ENCODE results near the gene ANAPC4. TPM values are rescaled to one million over a fixed set of nuclear protein-coding genes. Genes with fewer than 3 reads are reported as not detected.

The ANAPC4 gene
- total and polyA plus RNA-seq, 2 donors (not counting 3 experiments of a cell fraction or from before 2014, with no cell fraction given) = 7.6 to 32.1 TPM

DNA sequence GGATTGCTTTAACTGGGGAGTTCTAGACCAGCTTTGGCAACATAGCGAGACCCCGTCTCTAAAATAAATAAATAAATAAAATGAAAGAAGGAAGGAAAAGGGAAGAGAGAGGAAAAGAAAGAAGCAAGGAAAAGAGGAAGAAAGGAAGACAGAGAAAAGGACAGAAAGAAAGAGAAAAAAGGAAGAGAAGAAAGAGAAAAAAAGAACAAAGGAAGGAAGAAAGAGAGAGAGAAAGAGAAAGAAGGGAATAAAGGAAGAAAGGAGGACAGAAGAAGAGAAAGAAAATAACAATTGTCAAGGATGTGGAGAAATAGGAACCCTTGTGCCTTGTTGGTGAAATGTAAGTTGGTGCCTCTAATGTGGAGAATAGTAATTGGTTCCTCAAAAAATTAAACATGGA is 74.6 kb downstream of the ANAPC4 start:
- BruUV-seq (replicated peaks) = no TSS peak

More for the DNA sequence above, 74.6 kb downstream of the ANAPC4 start:
- dilution Hi-C loops (cut with MboI; ENCODE audit: extremely low pct_ligation_motif_present, low sequenced_read_pairs) = no loop called here
- FAIRE-seq = no peak
- H3K9me3 ChIP-seq (replicated peaks; ENCODE audit: control insufficient read depth, insufficient read depth, low read length) = no peaks in the 10 kb centered on the region
- H3K9me1 ChIP-seq (replicated peaks; ENCODE audit: control insufficient read depth, extremely low read depth, insufficient read depth, low read length) = no peaks in the 10 kb centered on the region
- no peak overlapping the region for H3K4me3 ChIP-seq (replicated peaks in 1 of 3; ENCODE audit: insufficient read depth in 1 of 3, low read depth in 1 of 3, low read length in 3 of 3)
- intact Hi-C loops (cut with micrococcal nuclease) = no loop called here
- no peaks in the 10 kb centered on the region for H3K27me3 ChIP-seq (ENCODE audit: control insufficient read depth in 2 of 2, insufficient read depth in 2 of 2, low read length in 2 of 2)
- no peak overlapping the region for H3K27ac ChIP-seq (ENCODE audit: insufficient read depth, low read depth, low read length)
- TF ChIP-seq MYC (IDR thresholded peaks at IDR 0.05; ENCODE audit: low read depth, low read length) = no peak
- no peak for TF ChIP-seq JUN (IDR thresholded peaks at IDR 0.05; ENCODE audit: borderline replicate concordance, insufficient read depth, insufficient read length, low read depth)
- no peak for TF ChIP-seq POLR2AphosphoS5 (IDR thresholded peaks at IDR 0.05; ENCODE audit: insufficient read depth, low read depth, low read length)
- no peak for TF ChIP-seq POLR2A (IDR thresholded peaks at IDR 0.05; ENCODE audit: low read depth, low read length)
- TF ChIP-seq GATA2 (IDR thresholded peaks at IDR 0.05; ENCODE audit: insufficient read depth, insufficient read length, low read depth, low read length) = no peak
- TF ChIP-seq FOS (IDR thresholded peaks at IDR 0.05; ENCODE audit: borderline replicate concordance, insufficient read depth, low read length) = no peak
- TF ChIP-seq, protein P1, sequence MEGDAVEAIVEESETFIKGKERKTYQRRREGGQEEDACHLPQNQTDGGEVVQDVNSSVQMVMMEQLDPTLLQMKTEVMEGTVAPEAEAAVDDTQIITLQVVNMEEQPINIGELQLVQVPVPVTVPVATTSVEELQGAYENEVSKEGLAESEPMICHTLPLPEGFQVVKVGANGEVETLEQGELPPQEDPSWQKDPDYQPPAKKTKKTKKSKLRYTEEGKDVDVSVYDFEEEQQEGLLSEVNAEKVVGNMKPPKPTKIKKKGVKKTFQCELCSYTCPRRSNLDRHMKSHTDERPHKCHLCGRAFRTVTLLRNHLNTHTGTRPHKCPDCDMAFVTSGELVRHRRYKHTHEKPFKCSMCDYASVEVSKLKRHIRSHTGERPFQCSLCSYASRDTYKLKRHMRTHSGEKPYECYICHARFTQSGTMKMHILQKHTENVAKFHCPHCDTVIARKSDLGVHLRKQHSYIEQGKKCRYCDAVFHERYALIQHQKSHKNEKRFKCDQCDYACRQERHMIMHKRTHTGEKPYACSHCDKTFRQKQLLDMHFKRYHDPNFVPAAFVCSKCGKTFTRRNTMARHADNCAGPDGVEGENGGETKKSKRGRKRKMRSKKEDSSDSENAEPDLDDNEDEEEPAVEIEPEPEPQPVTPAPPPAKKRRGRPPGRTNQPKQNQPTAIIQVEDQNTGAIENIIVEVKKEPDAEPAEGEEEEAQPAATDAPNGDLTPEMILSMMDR (IDR thresholded peaks at IDR 0.05; ENCODE audit: extremely low read depth in 1 of 2, insufficient read depth in 1 of 2, low read depth in 1 of 2, low read length in 2 of 2) = no peak
- TF ChIP-seq EZH2 (IDR thresholded peaks at IDR 0.05; ENCODE audit: borderline replicate concordance, low read depth, low read length, severe bottlenecking) = no peak
- TF ChIP-seq, protein P2, sequence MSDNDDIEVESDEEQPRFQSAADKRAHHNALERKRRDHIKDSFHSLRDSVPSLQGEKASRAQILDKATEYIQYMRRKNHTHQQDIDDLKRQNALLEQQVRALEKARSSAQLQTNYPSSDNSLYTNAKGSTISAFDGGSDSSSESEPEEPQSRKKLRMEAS (IDR thresholded peaks at IDR 0.05; ENCODE audit: insufficient read depth, insufficient read length) = no peak
- CTCF ChIA-PET = no interaction called here
- no peak overlapping the region for H2AFZ ChIP-seq (ENCODE audit: low read depth, low read length)
- POLR2A ChIA-PET = no interaction called here
- H3K9ac ChIP-seq (replicated peaks; ENCODE audit: extremely low read depth, insufficient read depth, low read length) = no peak overlapping the region
- no peak for DNase-seq (ENCODE audit: low read depth, low spot score)
- H3K4me1 ChIP-seq (ENCODE audit: control insufficient read depth, extremely low read depth, insufficient read depth, low read length) = peaks cover 12% of the 10 kb centered on the region
- H4K20me1 ChIP-seq (replicated peaks; ENCODE audit: control insufficient read depth, extremely low read depth, insufficient read depth, low read length) = no peaks in the 10 kb centered on the region
- H3K36me3 ChIP-seq (ENCODE audit: control insufficient read depth in 2 of 2, extremely low read depth in 1 of 2, insufficient read depth in 2 of 2, low read length in 2 of 2) = no peaks in the 10 kb centered on the region
- no peak overlapping the region for H3K4me2 ChIP-seq (ENCODE audit: insufficient read depth, low read length)
- no peaks in the 10 kb centered on the region for H3K79me2 ChIP-seq (ENCODE audit: control insufficient read depth, insufficient read depth, low read length)

Measured in endothelial cell of umbilical vein (primary cell).